Measurements from ENCODE around the gene LCORL.

LCORL gene

GRCh38 chr4:17985832-17986231, 35.7 kb downstream of the LCORL start:
- no peak overlapping the region for H3K4me3 ChIP-seq (ENCODE audit: low read length)
- TF ChIP-seq ZNF274 (IDR thresholded peaks at IDR 0.05; ENCODE audit: low read depth, low read length): no peak

GRCh38 chr4:17981063-17981462, 40.5 kb downstream of the LCORL start:
- no peak overlapping the region for H3K4me3 ChIP-seq (ENCODE audit: low read length)
- TF ChIP-seq ZNF274 (IDR thresholded peaks at IDR 0.05; ENCODE audit: low read depth, low read length): no peak

- TF ChIP-seq ZNF274 (IDR thresholded peaks at IDR 0.05; ENCODE audit: low read depth, low read length): no peak
Measured at GRCh38 chr4:17968721-17969120, 52.8 kb downstream of the LCORL start.

GRCh38 chr4:17967078-17967477, 54.5 kb downstream of the LCORL start:
- H3K4me3 ChIP-seq (ENCODE audit: low read length): no peak overlapping the region
- TF ChIP-seq ZNF274 (IDR thresholded peaks at IDR 0.05; ENCODE audit: low read depth, low read length): no peak

More at GRCh38 chr4:17968721-17969120, 52.8 kb downstream of the LCORL start:
- H3K4me3 ChIP-seq (ENCODE audit: low read length): no peak overlapping the region

- no peak overlapping the region for H3K4me3 ChIP-seq (ENCODE audit: low read length)
- TF ChIP-seq ZNF274 (IDR thresholded peaks at IDR 0.05; ENCODE audit: low read depth, low read length): no peak
Measured at GRCh38 chr4:17966312-17966711, 55.2 kb downstream of the LCORL start.

GRCh38 chr4:17964576-17964975, 57.0 kb downstream of the LCORL start:
- H3K4me3 ChIP-seq (ENCODE audit: low read length): no peak overlapping the region
- no peak for TF ChIP-seq ZNF274 (IDR thresholded peaks at IDR 0.05; ENCODE audit: low read depth, low read length)

- no peak for TF ChIP-seq ZNF274 (IDR thresholded peaks at IDR 0.05; ENCODE audit: low read depth, low read length)
- H3K4me3 ChIP-seq (ENCODE audit: low read length): no peak overlapping the region
Measured at GRCh38 chr4:17962171-17962570, 59.4 kb downstream of the LCORL start.

- TF ChIP-seq ZNF274 (IDR thresholded peaks at IDR 0.05; ENCODE audit: low read depth, low read length): no peak
- H3K4me3 ChIP-seq (ENCODE audit: low read length): no peak overlapping the region
Measured at GRCh38 chr4:17961249-17961648, 60.3 kb downstream of the LCORL start.

GRCh38 chr4:17958181-17958580, 63.4 kb downstream of the LCORL start:
- no peak overlapping the region for H3K4me3 ChIP-seq (ENCODE audit: low read length)
- TF ChIP-seq ZNF274 (IDR thresholded peaks at IDR 0.05; ENCODE audit: low read depth, low read length): no peak

- TF ChIP-seq ZNF274 (IDR thresholded peaks at IDR 0.05; ENCODE audit: low read depth, low read length): no peak
- no peak overlapping the region for H3K4me3 ChIP-seq (ENCODE audit: low read length)
Measured at GRCh38 chr4:17957688-17958087, 63.9 kb downstream of the LCORL start.

GRCh38 chr4:17956245-17956644, 65.3 kb downstream of the LCORL start:
- no peak overlapping the region for H3K4me3 ChIP-seq (ENCODE audit: low read length)
- TF ChIP-seq ZNF274 (IDR thresholded peaks at IDR 0.05; ENCODE audit: low read depth, low read length): no peak

GRCh38 chr4:17945303-17945702, 76.3 kb downstream of the LCORL start:
- TF ChIP-seq ZNF274 (IDR thresholded peaks at IDR 0.05; ENCODE audit: low read depth, low read length): no peak
- H3K4me3 ChIP-seq (ENCODE audit: low read length): no peak overlapping the region

GRCh38 chr4:17941731-17942130, 79.8 kb downstream of the LCORL start:
- TF ChIP-seq ZNF274 (IDR thresholded peaks at IDR 0.05; ENCODE audit: low read depth, low read length): no peak
- H3K4me3 ChIP-seq (ENCODE audit: low read length): no peak overlapping the region

GRCh38 chr4:17939054-17939453, 82.5 kb downstream of the LCORL start:
- no peak for TF ChIP-seq ZNF274 (IDR thresholded peaks at IDR 0.05; ENCODE audit: low read depth, low read length)
- no peak overlapping the region for H3K4me3 ChIP-seq (ENCODE audit: low read length)

- no peak overlapping the region for H3K4me3 ChIP-seq (ENCODE audit: low read length)
- TF ChIP-seq ZNF274 (IDR thresholded peaks at IDR 0.05; ENCODE audit: low read depth, low read length): no peak
Measured at GRCh38 chr4:17934286-17934685, 87.3 kb downstream of the LCORL start.

GRCh38 chr4:17933126-17933525, 88.4 kb downstream of the LCORL start:
- H3K4me3 ChIP-seq (ENCODE audit: low read length): no peak overlapping the region
- TF ChIP-seq ZNF274 (IDR thresholded peaks at IDR 0.05; ENCODE audit: low read depth, low read length): no peak
